HG03558 (cell line): Measurements from ENCODE around the gene HRH2.
"Not testable (repeated sequence)": the region's sequence is repeated elsewhere in the genome, so short reads cannot be mapped to it uniquely, and the experiment has no call there.

Source experiments
- ATAC-seq: cut with Tn5 transposase; IDR thresholded peaks from one replicate; pipeline ENCODE4 v1.9.1; 2021; ENCODE audit warnings: moderate number of reproducible peaks; ENCODE audit not compliant: unreplicated experiment; ENCODE audit errors: extremely low read depth

Gene HRH2

GRCh38 chr5:175709276-175709781, 51.5 kb downstream of the HRH2 start:
- no peak for ATAC-seq

DNA sequence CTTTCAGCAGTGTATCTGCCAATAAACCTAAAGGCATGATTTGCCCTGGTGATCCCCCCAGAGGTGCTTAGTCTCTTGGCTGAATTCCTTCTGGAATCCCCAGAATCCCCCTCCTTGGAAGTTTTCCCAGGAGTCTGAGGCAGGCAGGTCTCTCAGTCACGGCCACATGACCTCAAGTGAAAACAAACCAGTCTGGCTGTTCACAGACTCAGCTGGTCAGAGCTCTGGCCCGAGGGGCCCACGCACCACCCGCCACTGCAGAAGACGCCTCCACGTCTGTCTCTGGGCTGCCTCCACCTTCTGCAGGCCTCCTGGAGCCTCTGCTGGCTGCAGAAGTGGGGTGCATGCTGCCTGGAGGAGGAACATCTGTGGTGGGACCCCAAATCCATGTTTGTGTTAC, 52.5 kb downstream of the HRH2 start:
- no peak for ATAC-seq

DNA sequence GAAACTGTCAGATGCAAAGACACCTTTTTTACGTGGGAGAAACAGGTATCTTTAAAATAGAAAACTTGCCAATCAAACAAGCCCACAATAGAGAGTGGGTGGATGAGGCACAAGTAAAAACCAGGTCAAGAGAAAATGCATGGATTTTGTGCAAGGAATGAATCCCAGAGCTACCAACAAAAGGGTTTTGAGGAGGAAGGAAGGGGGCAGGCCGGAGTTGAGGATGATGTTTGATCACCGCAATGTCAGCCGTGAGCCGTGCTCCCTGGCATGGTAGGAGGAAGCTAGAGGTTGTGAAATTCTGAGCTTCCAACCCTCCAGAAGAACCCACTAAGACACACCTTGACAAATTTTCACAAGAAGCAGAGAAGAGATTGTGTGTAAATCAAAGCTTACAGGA, 53.2 kb downstream of the HRH2 start:
- ATAC-seq = no peak

DNA sequence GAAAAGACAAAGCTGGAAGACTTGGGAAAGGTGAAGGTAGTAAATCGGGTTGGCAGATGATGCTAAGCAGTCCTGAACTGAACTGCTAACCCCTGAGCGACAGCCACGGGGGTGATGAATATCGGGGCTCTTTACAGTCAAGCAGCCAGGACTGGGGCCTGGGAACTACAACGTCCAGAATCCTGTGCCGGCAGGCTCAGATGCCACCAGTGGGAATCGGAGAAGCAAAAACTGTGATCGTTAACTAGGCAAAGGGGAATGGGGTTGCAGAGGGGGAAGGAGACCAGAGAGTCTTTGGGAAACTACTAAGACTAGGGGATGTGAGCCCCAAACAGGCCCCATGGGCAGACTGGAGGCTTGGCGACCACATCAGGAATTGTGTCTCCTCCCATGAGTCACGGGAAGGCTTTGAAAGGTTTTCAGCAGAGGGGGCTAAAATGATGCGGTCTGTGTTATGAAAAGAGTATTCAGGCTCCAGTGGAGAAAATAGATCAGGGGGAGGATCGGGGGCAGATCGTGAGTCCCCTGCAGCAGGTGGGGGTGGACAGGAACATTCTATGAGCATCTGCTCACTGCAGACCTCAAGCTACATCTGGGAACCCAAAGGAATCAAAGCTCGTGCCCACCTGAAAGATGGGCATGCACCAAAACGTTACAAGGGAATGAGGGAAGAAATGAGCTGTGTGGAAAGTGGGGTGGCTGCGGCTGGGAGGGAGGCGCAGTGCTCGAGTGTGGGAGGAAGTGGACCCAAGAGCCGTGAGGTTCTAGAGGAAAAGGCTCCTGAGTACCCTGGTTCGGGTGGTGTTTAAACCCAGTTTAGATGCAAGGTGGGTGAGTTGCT, 53.8 kb downstream of the HRH2 start:
- ATAC-seq = no peak

- no peak for ATAC-seq
These were observed 54.4 kb downstream of the HRH2 start for GRCh38 chr5:175712313-175712680.

DNA sequence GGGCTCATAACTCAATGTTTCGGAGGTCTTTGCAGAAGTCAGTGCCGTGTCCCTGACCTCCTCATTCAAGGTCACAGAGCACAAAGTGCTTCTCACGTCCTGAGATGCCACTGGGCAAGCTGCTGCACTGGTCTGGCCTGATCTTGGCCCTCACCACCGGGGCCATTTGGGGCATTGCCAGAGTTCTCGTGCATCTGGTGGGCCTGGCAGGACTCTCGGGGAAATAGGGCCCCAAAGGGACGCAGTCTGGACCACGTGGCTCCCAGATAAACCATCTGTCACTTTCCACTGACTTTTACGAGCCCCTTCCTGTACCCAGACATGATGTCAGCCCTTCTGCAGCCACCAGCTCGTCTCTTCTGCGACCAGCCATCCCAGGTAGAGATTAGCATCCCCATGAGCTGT, 54.8 kb downstream of the HRH2 start:
- ATAC-seq = no peak

- ATAC-seq = no peak
These were observed 56.1 kb downstream of the HRH2 start for GRCh38 chr5:175713930-175714329.

- no peak for ATAC-seq
These were observed 56.7 kb downstream of the HRH2 start for GRCh38 chr5:175714479-175715085.

DNA sequence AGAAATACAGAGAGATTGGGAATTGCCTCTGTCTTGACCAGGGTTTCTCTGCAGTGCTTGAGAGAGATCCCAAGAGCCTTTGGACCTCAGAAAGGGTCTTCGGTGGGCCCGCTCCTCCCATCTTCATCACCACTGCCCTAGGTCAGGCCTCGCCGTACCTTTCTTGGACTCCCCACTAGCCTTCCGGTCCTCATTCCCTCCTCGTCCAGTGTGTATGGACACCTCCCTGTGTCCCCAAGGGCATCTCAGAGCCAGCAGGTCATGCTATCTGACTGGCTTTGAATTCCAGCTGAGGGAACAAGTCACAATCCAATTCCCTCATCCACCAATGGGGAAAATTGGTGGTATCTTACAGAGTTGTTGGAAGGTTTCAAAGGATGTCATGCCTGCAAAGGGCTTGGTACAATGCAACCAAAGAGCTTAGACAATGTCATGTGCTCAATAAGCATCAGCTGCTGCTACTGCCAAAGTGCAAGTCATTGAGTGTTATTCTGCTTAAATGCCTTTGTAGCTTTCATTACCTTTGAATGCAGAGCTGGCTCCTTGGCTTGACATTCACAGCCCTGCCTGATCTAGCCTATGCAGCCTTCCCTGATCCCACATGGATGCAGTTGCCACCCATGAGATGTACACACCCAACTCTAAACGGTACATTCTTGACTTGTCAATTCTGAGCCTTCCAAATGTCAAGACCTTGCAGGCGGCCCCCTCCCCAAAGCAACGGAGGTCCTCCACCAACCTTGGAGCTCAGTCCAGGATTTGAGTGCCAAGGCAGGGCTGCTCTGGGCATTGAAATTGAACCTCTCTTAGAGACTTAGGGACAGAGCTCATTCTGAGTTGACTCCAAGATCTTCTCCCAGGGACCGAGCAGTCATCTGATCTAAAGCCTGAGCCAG, 58.0 kb downstream of the HRH2 start:
- ATAC-seq = no peak

GRCh38 chr5:175717837-175718236, 60.0 kb downstream of the HRH2 start:
- ATAC-seq = no peak

DNA sequence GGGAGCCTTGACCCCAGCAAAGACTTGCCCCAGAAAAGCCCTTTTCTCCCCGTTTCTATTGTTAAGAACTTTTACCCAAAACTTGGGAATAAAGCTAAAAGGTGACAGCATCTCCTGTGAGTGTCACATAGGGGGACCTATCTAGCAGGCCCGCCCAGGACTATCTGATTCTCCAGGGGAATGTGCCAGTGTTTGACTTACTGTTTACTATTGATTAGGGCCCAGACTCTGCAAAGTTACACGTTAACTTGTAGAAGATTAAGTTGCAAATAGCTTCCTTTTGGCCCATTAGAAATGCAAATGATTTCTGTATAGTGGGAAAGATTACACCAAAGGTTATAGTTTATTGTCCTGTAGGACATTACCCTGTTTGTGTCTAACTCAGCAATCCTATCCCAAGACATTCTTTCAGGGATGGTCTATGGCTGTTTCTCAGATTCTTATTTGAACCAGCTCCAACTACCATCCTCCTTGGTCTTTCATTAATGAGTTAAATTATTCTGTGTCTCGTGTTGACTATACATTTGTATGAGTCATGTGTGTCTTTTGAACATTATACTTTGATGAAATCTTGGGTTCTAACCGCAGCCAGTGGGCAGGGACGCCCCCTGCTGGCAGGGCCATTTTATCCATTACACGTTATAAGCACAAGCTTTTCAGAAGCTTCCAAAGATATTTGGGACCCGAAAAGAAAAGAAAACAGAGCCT, 60.7 kb downstream of the HRH2 start:
- ATAC-seq = no peak

- ATAC-seq = not testable (repeated sequence)
These were observed 61.2 kb downstream of the HRH2 start for GRCh38 chr5:175719109-175719432.

GRCh38 chr5:175724314-175725275, 66.7 kb downstream of the HRH2 start:
- ATAC-seq = no peak

- no peak for ATAC-seq
These were observed 70.4 kb downstream of the HRH2 start for GRCh38 chr5:175728316-175728715.

GRCh38 chr5:175728885-175729828, 71.3 kb downstream of the HRH2 start:
- ATAC-seq = no peak

DNA sequence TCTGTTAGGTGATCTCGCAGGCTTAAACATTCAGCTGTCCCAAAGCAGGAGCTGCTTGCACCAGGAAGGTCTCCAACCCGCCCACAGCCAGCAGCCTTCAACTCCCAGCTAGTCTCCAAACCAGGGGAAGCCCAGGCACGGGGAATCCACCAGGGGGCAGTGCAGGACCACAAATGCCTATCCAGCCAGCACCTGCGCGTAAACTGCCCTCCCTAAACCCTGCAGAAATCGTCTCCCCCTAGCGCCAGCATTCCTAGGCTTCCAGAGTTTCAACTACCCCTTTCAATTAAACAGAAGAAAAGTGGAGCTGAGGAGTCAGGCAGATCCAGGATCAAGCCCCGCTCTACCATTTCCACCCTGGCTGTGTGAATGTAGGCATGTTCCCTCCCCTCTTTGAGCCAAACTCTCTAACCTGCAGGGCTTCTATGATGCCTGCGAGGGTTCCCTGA, 72.0 kb downstream of the HRH2 start:
- no peak for ATAC-seq

DNA sequence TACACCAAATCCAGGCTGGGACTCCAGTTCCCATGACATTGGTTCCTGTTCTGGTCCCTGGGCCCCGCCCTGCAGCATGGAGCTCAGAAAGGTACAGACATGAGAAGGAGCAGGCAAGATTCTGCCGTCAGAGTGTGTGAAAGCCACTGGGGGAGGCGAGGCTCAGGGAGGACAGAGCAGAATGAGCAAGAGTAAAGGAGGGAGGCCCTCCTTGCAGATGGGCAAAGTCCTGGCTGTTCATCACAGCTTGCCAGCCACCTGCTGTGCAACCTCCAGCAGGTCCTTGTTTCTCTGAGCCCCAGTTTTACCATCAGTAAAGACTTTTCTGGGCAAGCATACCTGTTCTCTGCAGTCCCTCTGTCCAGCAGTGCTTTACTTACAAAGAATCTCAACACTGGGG, 73.3 kb downstream of the HRH2 start:
- ATAC-seq = no peak
